TTC549 (cell line): ENCODE data around the gene DERA.

Source experiments
- FAIRE-seq: peaks from 2 replicates; lab custom pipeline; 2012; peaks lifted over from hg19 to GRCh38; lab: Jason Lieb, UNC

DERA gene

DNA sequence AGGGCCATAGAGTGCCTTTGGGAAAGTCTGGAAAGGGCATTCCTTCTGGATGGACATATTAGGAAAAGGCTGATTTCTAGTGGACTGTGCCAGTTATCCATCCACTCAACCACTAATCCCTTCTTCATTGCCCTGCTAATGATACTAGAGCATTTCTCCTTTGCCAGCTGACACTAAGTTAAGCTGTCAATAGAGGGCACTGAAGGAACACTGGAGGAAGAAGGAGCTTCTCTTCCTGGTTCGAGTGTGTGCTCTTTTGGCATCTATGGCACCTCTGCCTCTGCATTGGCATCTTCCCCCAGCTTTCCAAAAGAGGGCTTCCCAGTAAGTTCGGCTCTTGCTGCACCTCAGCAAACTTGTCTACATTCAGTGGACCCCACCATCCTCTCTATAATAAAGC, 165.4 kb downstream of the DERA start:
- FAIRE-seq, result no peak

GRCh38 chr12:16076970-16077522, 165.9 kb downstream of the DERA start:
- FAIRE-seq, result no peak

DNA sequence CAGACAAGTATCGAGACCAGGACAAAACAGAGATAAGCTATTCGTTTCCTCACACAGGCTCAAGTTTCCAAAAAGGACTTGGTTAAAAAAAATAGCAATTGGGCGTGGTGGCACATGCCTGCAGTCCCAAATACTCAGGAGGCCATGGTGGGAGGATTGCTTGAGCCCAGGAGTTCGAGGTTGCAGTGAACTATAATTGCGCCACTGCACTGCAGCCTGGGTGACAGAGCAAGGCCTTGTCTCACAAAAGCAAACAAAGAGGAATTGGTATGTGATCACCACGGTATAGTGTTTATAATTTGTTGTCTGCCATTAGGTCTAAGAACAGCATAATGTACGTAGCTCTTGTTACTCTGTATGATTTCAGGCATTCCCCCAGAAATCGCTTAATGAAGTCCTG, 175.3 kb downstream of the DERA start:
- FAIRE-seq, result no peak

DNA sequence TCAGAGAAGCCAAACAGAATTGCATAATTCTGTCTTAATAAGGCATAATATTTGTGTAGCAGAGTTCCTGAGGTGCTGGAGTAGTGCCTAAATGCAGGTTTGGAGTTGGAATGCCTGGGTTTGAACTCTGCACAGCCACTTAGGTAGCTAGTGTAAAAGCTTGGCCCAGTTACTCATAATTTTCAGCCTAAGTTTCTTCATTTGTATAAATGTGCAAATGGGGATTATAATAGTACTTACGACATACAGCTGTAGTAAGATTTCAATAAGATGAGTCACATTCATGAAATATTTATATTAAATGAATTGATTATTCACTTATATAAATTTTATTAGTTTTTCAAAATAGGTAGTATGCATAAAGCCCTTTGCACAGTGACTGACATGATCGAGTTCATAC, 175.8 kb downstream of the DERA start:
- no peak for FAIRE-seq
